Panc1 (cell line): ENCODE results near the gene DNER. TPM values are rescaled to one million over a fixed set of nuclear protein-coding genes. Genes with fewer than 3 reads are reported as not detected.

Experiments
- ATAC-seq: fragments of 200-7000 bp; cut with Tn5 transposase; 2 replicates; pipeline ENCODE4 v1.9.1; 2020; ENCODE audit warnings: mild to moderate bottlenecking, moderate library complexity
- BruUV-seq: library from RNA; stranded (reverse); fragments of 400-500 nt; replicated peaks from 2 replicates; lab custom pipeline; 2021; lab: Mats Ljungman, UMichigan
- CTCF ChIA-PET: fragments of 300-600 bp; sonication (Branson Sonifier 250); formaldehyde crosslinking; loops from one replicate; lab custom pipeline; 2022; ENCODE audit warnings: antibody characterized with exemption; lab: Charles Lee
- POLR2A ChIA-PET: fragments of 300-600 bp; sonication (Branson Sonifier 250); formaldehyde crosslinking; loops from one replicate; lab custom pipeline; 2022; ENCODE audit warnings: antibody characterized with exemption; lab: Charles Lee
- DNase-seq: peaks from one replicate; pipeline ENCODE4 v3.0.0-alpha.2; 2010; ENCODE audit warnings: low read depth, low spot score
- H3K27ac ChIP-seq: 2 replicates; pipeline ENCODE4 v1.5.1; 2011; ENCODE audit warnings: mild to moderate bottlenecking, low read length, inconsistent platforms
- H3K27me3 ChIP-seq: fragments of 200-500 bp; sonication (Bioruptor generic); 2 replicates; pipeline ENCODE4 v1.6.0; 2014; ENCODE audit warnings: low read length, inconsistent platforms; ENCODE audit not compliant: control insufficient read depth, insufficient read depth
- H3K36me3 ChIP-seq: fragments of 200-500 bp; sonication (Bioruptor generic); 2 replicates; pipeline ENCODE4 v1.5.1; 2014; ENCODE audit warnings: inconsistent platforms, mild to moderate bottlenecking, low read length, moderate library complexity; ENCODE audit not compliant: control insufficient read depth, insufficient read depth
- H3K4me1 ChIP-seq: 2 replicates; pipeline ENCODE4 v1.5.1; 2011; ENCODE audit warnings: inconsistent platforms, mild to moderate bottlenecking, low read length, moderate library complexity; ENCODE audit not compliant: control insufficient read depth, insufficient read depth
- H3K4me3 ChIP-seq, 2 experiments: 2 replicates each; pipeline ENCODE4 v1.5.1; 2011 to 2012; ENCODE audit warnings: low read depth in 2 of 2, low read length in 2 of 2, mild to moderate bottlenecking in 2 of 2, inconsistent platforms in 1 of 2, moderate library complexity in 1 of 2
- H3K9me3 ChIP-seq: fragments of 200-500 bp; sonication (Bioruptor generic); 2 replicates; pipeline ENCODE4 v1.5.1; 2014; ENCODE audit warnings: low read depth, mild to moderate bottlenecking, inconsistent platforms, low read length, moderate library complexity; ENCODE audit not compliant: control insufficient read depth, insufficient read depth
- POLR2AphosphoS5 ChIP-seq: IDR thresholded peaks from 2 replicates; pipeline ENCODE4 v1.6.1; 2012; ENCODE audit warnings: mild to moderate bottlenecking, low read depth, low read length, moderate library complexity
- REST ChIP-seq, 2 experiments: IDR thresholded peaks; 2 replicates each; pipeline ENCODE4 v1.6.1; 2011 to 2012; ENCODE audit warnings: low read depth in 2 of 2, control low read depth in 1 of 2, low read length in 1 of 2, mild to moderate bottlenecking in 1 of 2, moderate library complexity in 1 of 2; ENCODE audit not compliant: insufficient read depth in 1 of 2
- SIN3A ChIP-seq: IDR thresholded peaks from 2 replicates; pipeline ENCODE4 v1.6.1; 2012; ENCODE audit warnings: low read depth, mild to moderate bottlenecking, low read length, moderate library complexity, borderline replicate concordance; ENCODE audit not compliant: insufficient read depth
- TCF7L2 ChIP-seq: IDR thresholded peaks from 2 replicates; pipeline ENCODE4 v1.6.1; 2011; ENCODE audit warnings: mild to moderate bottlenecking, low read depth, low read length, inconsistent platforms
- in situ Hi-C: cut with HindIII; loops from 2 replicates; pipeline ENCODE4 v1.10.0; 2016; ENCODE audit warnings: low sequenced_read_pairs, low pct_unique_long_range_greater_than_20kb
- intact Hi-C: fragments of 100-400 bp; cut with micrococcal nuclease; formaldehyde crosslinking; loops from one replicate; pipeline ENCODE4 v1.10.0; 2022; ENCODE audit not compliant: unreplicated experiment
- total RNA-seq: library from RNA; stranded (reverse); gene quantifications from one replicate; pipeline ENCODE4 v1.2.1, GENCODE V29; 2021; ENCODE audit not compliant: unreplicated experiment
- TF ChIP-seq, protein P1 (sequence below): fragments of 450-650 bp; IDR thresholded peaks from 2 replicates; pipeline ENCODE4 v1.5.1; 2017; ENCODE audit warnings: mild to moderate bottlenecking

Gene DNER
- total RNA-seq, 1 experiment from 2014 or later = 0.31 TPM

DNA sequence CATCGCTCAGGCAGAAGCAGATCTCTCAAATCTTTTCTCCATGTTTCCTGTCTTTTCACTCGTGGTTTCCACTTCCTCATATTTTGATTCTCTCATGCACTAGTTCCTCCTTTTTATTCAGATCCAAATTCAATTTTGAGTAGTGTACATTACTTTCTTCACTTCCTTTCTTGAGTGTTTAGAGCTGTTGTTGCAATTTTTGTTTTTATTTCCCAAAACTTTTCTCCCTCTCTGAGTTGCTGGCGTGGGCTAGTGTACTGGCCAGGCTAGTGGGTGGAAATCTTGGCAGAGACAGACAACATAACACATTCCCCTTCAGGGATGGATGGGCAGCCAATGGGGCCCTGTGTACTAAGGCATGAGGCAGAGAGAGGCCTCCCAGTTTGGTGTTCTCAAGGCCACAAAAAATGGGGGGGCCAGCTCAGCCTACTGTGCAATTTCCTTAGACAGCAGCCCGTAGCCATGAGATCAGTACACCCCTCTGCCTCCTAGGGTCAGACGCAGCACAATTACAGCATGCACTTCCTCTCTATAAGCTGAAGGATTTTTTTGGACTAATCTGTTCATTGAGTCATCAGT is 298.1 kb downstream of the DNER start:
- no peaks in the 10 kb centered on the region for H3K27me3 ChIP-seq
- CTCF ChIA-PET = no interaction called here
- intact Hi-C loops (no loop called here), in situ Hi-C loops (no loop called here)
- POLR2A ChIA-PET = no interaction called here
- H3K9me3 ChIP-seq = no peaks in the 10 kb centered on the region
- no peak overlapping the region for H3K4me3 ChIP-seq
- DNase-seq = no peak
- ATAC-seq = no peak
- H3K4me1 ChIP-seq = no peaks in the 10 kb centered on the region
- TF ChIP-seq, protein P1, sequence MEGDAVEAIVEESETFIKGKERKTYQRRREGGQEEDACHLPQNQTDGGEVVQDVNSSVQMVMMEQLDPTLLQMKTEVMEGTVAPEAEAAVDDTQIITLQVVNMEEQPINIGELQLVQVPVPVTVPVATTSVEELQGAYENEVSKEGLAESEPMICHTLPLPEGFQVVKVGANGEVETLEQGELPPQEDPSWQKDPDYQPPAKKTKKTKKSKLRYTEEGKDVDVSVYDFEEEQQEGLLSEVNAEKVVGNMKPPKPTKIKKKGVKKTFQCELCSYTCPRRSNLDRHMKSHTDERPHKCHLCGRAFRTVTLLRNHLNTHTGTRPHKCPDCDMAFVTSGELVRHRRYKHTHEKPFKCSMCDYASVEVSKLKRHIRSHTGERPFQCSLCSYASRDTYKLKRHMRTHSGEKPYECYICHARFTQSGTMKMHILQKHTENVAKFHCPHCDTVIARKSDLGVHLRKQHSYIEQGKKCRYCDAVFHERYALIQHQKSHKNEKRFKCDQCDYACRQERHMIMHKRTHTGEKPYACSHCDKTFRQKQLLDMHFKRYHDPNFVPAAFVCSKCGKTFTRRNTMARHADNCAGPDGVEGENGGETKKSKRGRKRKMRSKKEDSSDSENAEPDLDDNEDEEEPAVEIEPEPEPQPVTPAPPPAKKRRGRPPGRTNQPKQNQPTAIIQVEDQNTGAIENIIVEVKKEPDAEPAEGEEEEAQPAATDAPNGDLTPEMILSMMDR = no peak
- TF ChIP-seq REST (IDR thresholded peaks at IDR 0.05; ENCODE audit: insufficient read depth in 1 of 2, low read depth in 2 of 2, low read length in 1 of 2) (no peak), SIN3A (no peak), POLR2AphosphoS5 (no peak), TCF7L2 (no peak)
- BruUV-seq = no TSS peak
- H3K27ac ChIP-seq = no peak overlapping the region
- no peaks in the 10 kb centered on the region for H3K36me3 ChIP-seq

- TF ChIP-seq, protein P1 = no peak
- TF ChIP-seq POLR2AphosphoS5 (no peak), REST (IDR thresholded peaks at IDR 0.05; ENCODE audit: insufficient read depth in 1 of 2, low read depth in 2 of 2, low read length in 1 of 2) (no peak), TCF7L2 (no peak), SIN3A (no peak)
- no TSS peak for BruUV-seq
- Histone ChIP-seq H3K27ac (no peak overlapping the region), H3K4me3 (no peak overlapping the region), H3K4me1 (no peaks in the 10 kb centered on the region), H3K36me3 (no peaks in the 10 kb centered on the region), H3K27me3 (no peaks in the 10 kb centered on the region), H3K9me3 (no peaks in the 10 kb centered on the region)
- DNase-seq = no peak
- POLR2A ChIA-PET = no interaction called here
- in situ Hi-C loops = no loop called here
- ATAC-seq = no peak
- intact Hi-C loops = no loop called here
- CTCF ChIA-PET = no interaction called here
Measured at GRCh38 chr2:229414631-229415030, 299.7 kb downstream of the DNER start.
